OCI-LY1 (cell line): ENCODE results near the gene OR13A1.
"Not testable (repeated sequence)": the region's sequence is repeated elsewhere in the genome, so short reads cannot be mapped to it uniquely, and the experiment has no call there.

ENCODE experiments used
- H2AFZ ChIP-seq: fragments of 200-600 bp; sonication (generic), shearing (Covaris generic); 2 replicates; pipeline ENCODE4 v1.6.0; 2014; ENCODE audit warnings: antibody characterized with exemption, mild to moderate bottlenecking, low read length
- H3F3A ChIP-seq: fragments of 200-600 bp; sonication (generic), shearing (Covaris generic); 2 replicates; pipeline ENCODE4 v1.6.0; 2014; ENCODE audit warnings: mild to moderate bottlenecking, antibody characterized with exemption, low read length, moderate library complexity; ENCODE audit not compliant: insufficient read depth
- H3K27ac ChIP-seq: fragments of 200-600 bp; sonication (generic); 2 replicates; pipeline ENCODE4 v1.5.1; 2014; ENCODE audit warnings: low read length, mixed run types, mild to moderate bottlenecking, low read depth; ENCODE audit not compliant: poor library complexity, severe bottlenecking
- H3K27me3 ChIP-seq: fragments of 200-600 bp; sonication (generic); 2 replicates; pipeline ENCODE4 v1.6.0; 2014; ENCODE audit warnings: antibody characterized with exemption, mild to moderate bottlenecking, low read length, moderate library complexity; ENCODE audit not compliant: insufficient read depth
- H3K36me3 ChIP-seq: fragments of 200-600 bp; sonication (generic); 2 replicates; pipeline ENCODE4 v1.6.1; 2014; ENCODE audit warnings: mild to moderate bottlenecking, antibody characterized with exemption, low read length, moderate library complexity, mixed read lengths; ENCODE audit not compliant: insufficient read depth
- H3K4me1 ChIP-seq: fragments of 200-600 bp; sonication (generic); 2 replicates; pipeline ENCODE4 v1.5.1; 2014; ENCODE audit warnings: mild to moderate bottlenecking, low read length, moderate library complexity; ENCODE audit not compliant: insufficient read depth, severe bottlenecking
- H3K4me2 ChIP-seq: fragments of 200-600 bp; sonication (generic), shearing (Covaris generic); 2 replicates; pipeline ENCODE4 v1.6.1; 2014; ENCODE audit warnings: low read length
- H3K4me3 ChIP-seq: fragments of 200-600 bp; sonication (generic); 2 replicates; pipeline ENCODE4 v1.5.1; 2014; ENCODE audit warnings: low read length, low read depth, mild to moderate bottlenecking, mixed read lengths; ENCODE audit not compliant: poor library complexity, severe bottlenecking
- H3K79me2 ChIP-seq: fragments of 200-600 bp; shearing (Covaris generic); 2 replicates; pipeline ENCODE4 v1.6.1; 2016; ENCODE audit warnings: mixed run types, low read length, mixed read lengths; ENCODE audit not compliant: insufficient read depth
- H3K9ac ChIP-seq: fragments of 200-600 bp; sonication (generic), shearing (Covaris generic); 2 replicates; pipeline ENCODE4 v1.6.1; 2014; ENCODE audit warnings: mild to moderate bottlenecking, low read length, mixed read lengths
- H3K9me2 ChIP-seq: fragments of 200-600 bp; sonication (generic), shearing (Covaris generic); 2 replicates; pipeline ENCODE4 v1.6.1; 2014; ENCODE audit warnings: low read depth, mild to moderate bottlenecking, low read length, mixed read lengths
- H3K9me3 ChIP-seq: fragments of 200-600 bp; shearing (Covaris generic); 2 replicates; pipeline ENCODE4 v1.6.1; 2014; ENCODE audit warnings: low read length, mixed read lengths
- H4K20me1 ChIP-seq: fragments of 200-600 bp; sonication (generic), shearing (Covaris generic); 2 replicates; pipeline ENCODE4 v1.6.0; 2016; ENCODE audit warnings: mild to moderate bottlenecking, low read length; ENCODE audit not compliant: insufficient read depth
- EZH2 ChIP-seq: fragments of 200-600 bp; sonication (generic), shearing (Covaris generic); IDR thresholded peaks from 2 replicates; pipeline ENCODE4 v1.8.0; 2017; ENCODE audit warnings: borderline replicate concordance, mixed run types, mild to moderate bottlenecking, antibody characterized with exemption, low read length, moderate library complexity, mixed read lengths
- TF ChIP-seq, protein P1 (sequence below): fragments of 200-600 bp; sonication (generic), shearing (Covaris generic); IDR thresholded peaks from 2 replicates; pipeline ENCODE4 v1.5.1; 2017; ENCODE audit warnings: mild to moderate bottlenecking, antibody characterized with exemption, low read length, moderate library complexity, mixed read lengths

Gene OR13A1

GRCh38 chr10:45339894-45340293, 24.5 kb upstream of the OR13A1 start:
- Histone ChIP-seq H3K27me3 (no peaks in the 10 kb centered on the region), H3K79me2 (no peaks in the 10 kb centered on the region), H3K9ac (no peak overlapping the region), H3K36me3 (peaks cover 85% of the 10 kb centered on the region), H3F3A (no peaks in the 10 kb centered on the region), H3K4me2 (no peak overlapping the region), H3K27ac (no peak overlapping the region), H3K9me2 (no peaks in the 10 kb centered on the region), H3K9me3 (peaks cover 22% of the 10 kb centered on the region; the same call in 1 of the 2 replicates), H4K20me1 (no peaks in the 10 kb centered on the region), H2AFZ (no peak overlapping the region), H3K4me1 (no peaks in the 10 kb centered on the region), H3K4me3 (no peak overlapping the region)
- no peak for TF ChIP-seq EZH2
- TF ChIP-seq, protein P1, sequence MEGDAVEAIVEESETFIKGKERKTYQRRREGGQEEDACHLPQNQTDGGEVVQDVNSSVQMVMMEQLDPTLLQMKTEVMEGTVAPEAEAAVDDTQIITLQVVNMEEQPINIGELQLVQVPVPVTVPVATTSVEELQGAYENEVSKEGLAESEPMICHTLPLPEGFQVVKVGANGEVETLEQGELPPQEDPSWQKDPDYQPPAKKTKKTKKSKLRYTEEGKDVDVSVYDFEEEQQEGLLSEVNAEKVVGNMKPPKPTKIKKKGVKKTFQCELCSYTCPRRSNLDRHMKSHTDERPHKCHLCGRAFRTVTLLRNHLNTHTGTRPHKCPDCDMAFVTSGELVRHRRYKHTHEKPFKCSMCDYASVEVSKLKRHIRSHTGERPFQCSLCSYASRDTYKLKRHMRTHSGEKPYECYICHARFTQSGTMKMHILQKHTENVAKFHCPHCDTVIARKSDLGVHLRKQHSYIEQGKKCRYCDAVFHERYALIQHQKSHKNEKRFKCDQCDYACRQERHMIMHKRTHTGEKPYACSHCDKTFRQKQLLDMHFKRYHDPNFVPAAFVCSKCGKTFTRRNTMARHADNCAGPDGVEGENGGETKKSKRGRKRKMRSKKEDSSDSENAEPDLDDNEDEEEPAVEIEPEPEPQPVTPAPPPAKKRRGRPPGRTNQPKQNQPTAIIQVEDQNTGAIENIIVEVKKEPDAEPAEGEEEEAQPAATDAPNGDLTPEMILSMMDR, result no peak

GRCh38 chr10:45331824-45332223, 16.4 kb upstream of the OR13A1 start:
- peaks cover 43% of the 10 kb centered on the region for H3K36me3 ChIP-seq
- not testable (repeated sequence) for H3K79me2 ChIP-seq, H3K27me3 ChIP-seq, H3K4me3 ChIP-seq, H3F3A ChIP-seq, H3K4me1 ChIP-seq, H3K9me2 ChIP-seq, H3K9ac ChIP-seq, H2AFZ ChIP-seq, H4K20me1 ChIP-seq, H3K4me2 ChIP-seq, H3K27ac ChIP-seq
- H3K9me3 ChIP-seq, result peaks cover 20% of the 10 kb centered on the region

- not testable (repeated sequence) for H3K9ac ChIP-seq, H3K27ac ChIP-seq, H3K79me2 ChIP-seq, H2AFZ ChIP-seq, H4K20me1 ChIP-seq, H3K36me3 ChIP-seq, H3K4me2 ChIP-seq, H3K27me3 ChIP-seq, H3K4me1 ChIP-seq, H3K9me3 ChIP-seq, H3F3A ChIP-seq, H3K4me3 ChIP-seq, H3K9me2 ChIP-seq
Measured at GRCh38 chr10:45326864-45327263, 11.5 kb upstream of the OR13A1 start.

DNA sequence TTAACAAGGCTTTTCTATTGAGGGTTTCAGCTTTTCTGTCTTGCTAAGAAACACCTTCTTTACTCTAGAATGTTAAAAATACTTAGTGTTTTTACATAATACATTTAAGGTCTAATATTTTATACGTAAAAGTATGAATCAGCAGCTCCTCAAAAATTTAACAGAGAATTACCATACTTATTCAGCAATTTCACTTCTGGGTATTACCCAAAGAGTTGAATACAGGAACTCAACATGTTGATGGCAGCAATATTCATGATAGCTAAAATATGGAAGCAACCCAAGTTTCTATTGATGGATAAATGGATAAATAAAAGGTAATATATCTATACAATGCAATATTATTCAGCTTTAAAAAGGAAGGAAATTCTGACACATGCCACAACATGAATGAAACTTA, 9.7 kb upstream of the OR13A1 start:
- peaks cover 19% of the 10 kb centered on the region for H3K9me3 ChIP-seq
- no peak overlapping the region for H3K4me3 ChIP-seq
- H3K9me2 ChIP-seq, result no peaks in the 10 kb centered on the region
- H3K27ac ChIP-seq, result no peak overlapping the region
- no peaks in the 10 kb centered on the region for H3K27me3 ChIP-seq
- no peaks in the 10 kb centered on the region for H4K20me1 ChIP-seq
- no peak overlapping the region for H2AFZ ChIP-seq
- peaks cover 4% of the 10 kb centered on the region; the same call in 1 of the 2 replicates for H3K79me2 ChIP-seq
- no peaks in the 10 kb centered on the region for H3K4me1 ChIP-seq
- no peak overlapping the region for H3K9ac ChIP-seq
- peaks cover 15% of the 10 kb centered on the region for H3K36me3 ChIP-seq
- TF ChIP-seq, protein P1, result no peak
- TF ChIP-seq EZH2, result no peak
- H3K4me2 ChIP-seq, result no peak overlapping the region
- H3F3A ChIP-seq, result no peaks in the 10 kb centered on the region
